ENCODE results near the gene PLOD3. TPM values are rescaled to one million over a fixed set of nuclear protein-coding genes. Genes with fewer than 3 reads are reported as not detected.

Gene PLOD3
- total and polyA plus RNA-seq, 9 of the 15 experiments (the other 6 are each of a cell fraction or from before 2014, with no cell fraction given) = 2.8 to 101 (median 30.9) TPM

DNA sequence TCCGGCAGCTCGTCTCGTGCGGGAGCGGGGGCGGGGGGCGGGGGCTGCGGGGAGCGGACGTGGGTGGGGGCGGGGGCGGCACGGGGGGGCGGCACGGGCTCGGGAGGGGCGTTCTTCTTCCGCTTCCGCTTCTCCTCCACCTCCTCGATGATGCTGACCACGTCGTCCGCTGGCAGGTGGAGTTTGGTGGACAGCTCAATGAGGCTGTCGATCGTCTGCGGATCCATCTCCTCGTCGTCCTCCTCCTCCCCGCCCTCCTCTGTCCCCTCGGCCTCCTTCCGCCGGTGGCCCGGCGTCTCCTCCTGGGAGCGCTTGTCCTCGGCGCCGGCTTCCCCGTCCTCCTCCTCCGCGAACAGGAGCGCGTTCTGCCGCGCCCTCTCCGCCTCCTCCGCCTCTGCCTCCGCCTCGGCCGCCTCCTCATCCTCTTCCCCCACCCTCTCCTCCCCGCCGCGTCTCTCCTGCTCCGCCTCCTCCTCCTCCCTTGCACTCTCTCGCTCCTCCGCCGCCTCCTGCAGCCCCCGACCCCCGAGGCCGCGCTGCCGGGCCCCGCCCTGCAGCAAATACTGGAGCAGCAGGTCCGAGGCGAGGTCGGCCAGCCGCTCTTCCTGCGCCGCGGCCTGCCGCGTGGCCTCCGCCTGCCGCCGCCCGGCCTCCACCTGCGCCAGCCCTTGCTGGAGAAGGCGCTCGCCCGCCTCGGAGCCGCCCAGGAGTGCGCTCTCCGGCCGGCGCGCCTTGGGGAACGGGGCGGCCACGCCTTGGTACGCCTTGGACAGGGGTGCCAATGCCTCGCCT lies 53.9 kb downstream of the PLOD3 start (continued):
- TF ChIP-seq, protein P1, sequence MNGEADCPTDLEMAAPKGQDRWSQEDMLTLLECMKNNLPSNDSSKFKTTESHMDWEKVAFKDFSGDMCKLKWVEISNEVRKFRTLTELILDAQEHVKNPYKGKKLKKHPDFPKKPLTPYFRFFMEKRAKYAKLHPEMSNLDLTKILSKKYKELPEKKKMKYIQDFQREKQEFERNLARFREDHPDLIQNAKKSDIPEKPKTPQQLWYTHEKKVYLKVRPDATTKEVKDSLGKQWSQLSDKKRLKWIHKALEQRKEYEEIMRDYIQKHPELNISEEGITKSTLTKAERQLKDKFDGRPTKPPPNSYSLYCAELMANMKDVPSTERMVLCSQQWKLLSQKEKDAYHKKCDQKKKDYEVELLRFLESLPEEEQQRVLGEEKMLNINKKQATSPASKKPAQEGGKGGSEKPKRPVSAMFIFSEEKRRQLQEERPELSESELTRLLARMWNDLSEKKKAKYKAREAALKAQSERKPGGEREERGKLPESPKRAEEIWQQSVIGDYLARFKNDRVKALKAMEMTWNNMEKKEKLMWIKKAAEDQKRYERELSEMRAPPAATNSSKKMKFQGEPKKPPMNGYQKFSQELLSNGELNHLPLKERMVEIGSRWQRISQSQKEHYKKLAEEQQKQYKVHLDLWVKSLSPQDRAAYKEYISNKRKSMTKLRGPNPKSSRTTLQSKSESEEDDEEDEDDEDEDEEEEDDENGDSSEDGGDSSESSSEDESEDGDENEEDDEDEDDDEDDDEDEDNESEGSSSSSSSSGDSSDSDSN (IDR thresholded peaks at IDR 0.05; ENCODE audit: borderline replicate concordance in 1 of 2, low read depth in 2 of 2, low read length in 2 of 2) = 0 out of 4 replicates have a peak, but pooled peaks of 1 of the 2 experiments have one; percentile 66
- TF ChIP-seq TEAD2 (tag; IDR thresholded peaks at IDR 0.05) (no peak), SMAD4 (CRISPR knock-in tag; conservative IDR thresholded peaks at IDR 0.05) (no peak), MIER1 (IDR thresholded peaks at IDR 0.05; ENCODE audit: low read depth) (peak; percentile 65; the same call in 1 of the 2 replicates), EHMT2 (IDR thresholded peaks at IDR 0.05) (peak; percentile 75), EGR1 (conservative IDR thresholded peaks at IDR 0.05) (peak; percentile 97)
- TF ChIP-seq, protein P2, sequence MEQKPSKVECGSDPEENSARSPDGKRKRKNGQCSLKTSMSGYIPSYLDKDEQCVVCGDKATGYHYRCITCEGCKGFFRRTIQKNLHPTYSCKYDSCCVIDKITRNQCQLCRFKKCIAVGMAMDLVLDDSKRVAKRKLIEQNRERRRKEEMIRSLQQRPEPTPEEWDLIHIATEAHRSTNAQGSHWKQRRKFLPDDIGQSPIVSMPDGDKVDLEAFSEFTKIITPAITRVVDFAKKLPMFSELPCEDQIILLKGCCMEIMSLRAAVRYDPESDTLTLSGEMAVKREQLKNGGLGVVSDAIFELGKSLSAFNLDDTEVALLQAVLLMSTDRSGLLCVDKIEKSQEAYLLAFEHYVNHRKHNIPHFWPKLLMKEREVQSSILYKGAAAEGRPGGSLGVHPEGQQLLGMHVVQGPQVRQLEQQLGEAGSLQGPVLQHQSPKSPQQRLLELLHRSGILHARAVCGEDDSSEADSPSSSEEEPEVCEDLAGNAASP (IDR thresholded peaks at IDR 0.05) = no peak
- TF ChIP-seq, protein P3, sequence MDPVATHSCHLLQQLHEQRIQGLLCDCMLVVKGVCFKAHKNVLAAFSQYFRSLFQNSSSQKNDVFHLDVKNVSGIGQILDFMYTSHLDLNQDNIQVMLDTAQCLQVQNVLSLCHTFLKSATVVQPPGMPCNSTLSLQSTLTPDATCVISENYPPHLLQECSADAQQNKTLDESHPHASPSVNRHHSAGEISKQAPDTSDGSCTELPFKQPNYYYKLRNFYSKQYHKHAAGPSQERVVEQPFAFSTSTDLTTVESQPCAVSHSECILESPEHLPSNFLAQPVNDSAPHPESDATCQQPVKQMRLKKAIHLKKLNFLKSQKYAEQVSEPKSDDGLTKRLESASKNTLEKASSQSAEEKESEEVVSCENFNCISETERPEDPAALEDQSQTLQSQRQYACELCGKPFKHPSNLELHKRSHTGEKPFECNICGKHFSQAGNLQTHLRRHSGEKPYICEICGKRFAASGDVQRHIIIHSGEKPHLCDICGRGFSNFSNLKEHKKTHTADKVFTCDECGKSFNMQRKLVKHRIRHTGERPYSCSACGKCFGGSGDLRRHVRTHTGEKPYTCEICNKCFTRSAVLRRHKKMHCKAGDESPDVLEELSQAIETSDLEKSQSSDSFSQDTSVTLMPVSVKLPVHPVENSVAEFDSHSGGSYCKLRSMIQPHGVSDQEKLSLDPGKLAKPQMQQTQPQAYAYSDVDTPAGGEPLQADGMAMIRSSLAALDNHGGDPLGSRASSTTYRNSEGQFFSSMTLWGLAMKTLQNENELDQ (CRISPR knock-in tag; IDR thresholded peaks at IDR 0.05; ENCODE audit: borderline replicate concordance) = no peak
- TF ChIP-seq, protein P4, sequence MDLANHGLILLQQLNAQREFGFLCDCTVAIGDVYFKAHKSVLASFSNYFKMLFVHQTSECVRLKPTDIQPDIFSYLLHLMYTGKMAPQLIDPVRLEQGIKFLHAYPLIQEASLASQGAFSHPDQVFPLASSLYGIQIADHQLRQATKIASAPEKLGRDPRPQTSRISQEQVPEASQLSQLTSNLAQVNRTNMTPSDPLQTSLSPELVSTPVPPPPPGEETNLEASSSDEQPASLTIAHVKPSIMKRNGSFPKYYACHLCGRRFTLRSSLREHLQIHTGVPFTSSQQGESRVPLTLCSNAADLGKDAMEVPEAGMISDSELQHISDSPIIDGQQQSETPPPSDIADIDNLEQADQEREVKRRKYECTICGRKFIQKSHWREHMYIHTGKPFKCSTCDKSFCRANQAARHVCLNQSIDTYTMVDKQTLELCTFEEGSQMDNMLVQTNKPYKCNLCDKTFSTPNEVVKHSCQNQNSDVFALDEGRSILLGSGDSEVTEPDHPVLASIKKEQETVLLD (IDR thresholded peaks at IDR 0.05) = peak; percentile 45; the same call in 1 of the 2 replicates

All from K562 (cell line).